ENCODE measurements around the gene BRCC3.

The BRCC3 gene

DNA sequence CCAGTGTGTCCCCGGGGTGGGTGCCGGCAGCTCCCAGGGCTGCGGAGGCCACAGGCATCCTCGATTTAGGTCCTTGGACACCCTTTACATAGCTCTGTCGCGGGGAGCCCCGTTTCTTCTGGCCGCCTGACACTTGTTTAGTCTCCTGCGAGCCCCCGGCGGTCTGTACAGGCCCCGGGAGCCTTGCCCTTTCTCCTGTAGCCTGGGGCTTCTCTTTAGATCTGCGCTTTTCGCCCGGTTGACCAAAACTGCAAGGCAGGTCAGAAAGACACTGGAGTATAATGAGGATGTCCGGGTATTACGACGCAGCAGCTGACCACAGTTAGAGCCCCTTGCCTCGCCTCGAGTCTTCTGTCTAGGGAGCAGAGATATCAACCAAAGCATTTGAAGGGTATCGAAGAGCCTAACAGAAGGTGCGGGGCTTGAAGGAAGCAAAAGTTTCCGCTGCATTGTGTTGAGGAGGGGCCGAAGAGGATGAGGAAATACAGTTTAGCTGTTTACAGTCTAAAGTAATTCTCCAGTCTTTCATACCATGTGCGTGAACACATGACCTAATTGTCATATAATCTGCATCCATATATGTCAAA, 479 bp downstream of the BRCC3 start:
- H3K36me3 Mint-ChIP-seq = peaks cover 14 to 22% of the 10 kb centered on the region in 2 donors
- no peaks in the 10 kb centered on the region for H3K9me3 Mint-ChIP-seq
- H3K27me3 Mint-ChIP-seq = no peaks in the 10 kb centered on the region
- no peak for DNase-seq
- H3K27ac Mint-ChIP-seq = peak overlapping the region; percentile 96
- H3K4me1 Mint-ChIP-seq = peaks cover 20 to 35% of the 10 kb centered on the region in 2 donors
- ATAC-seq (replicated peaks) = no peak
- peak overlapping the region; percentile 93 to 94 for H3K4me3 Mint-ChIP-seq

DNA sequence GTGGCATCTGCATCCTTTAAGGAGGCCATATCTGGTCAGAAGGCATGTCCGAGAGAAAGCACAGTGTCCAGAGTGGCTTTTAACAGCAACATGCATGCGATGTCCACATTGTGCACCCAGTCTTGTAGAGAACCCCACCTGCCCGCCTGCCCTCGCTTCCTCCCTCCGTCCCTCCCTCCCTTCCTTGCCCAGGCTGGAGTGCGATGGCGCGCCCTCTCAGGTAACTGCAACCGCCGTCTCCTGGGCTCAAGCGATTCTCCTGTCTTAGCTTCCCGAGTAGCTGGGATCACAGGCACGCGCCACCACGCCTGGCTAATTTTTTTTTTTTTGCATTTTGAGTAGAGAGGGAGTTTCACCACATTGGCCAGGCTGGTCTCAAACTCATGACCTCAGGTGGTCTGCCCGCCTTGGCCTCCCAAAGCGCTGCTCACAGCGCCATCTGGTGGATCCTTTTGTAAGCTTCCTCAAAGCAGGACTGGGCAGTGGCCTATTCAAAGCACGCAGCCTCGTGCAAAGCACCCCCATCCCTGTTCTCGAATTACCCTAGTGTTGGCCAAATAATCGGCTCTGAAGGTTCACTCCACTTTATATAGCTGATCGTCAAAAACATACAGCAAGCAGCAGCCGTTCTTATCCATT, 15.0 kb downstream of the BRCC3 start:
- Mint-ChIP-seq H3K9me3 (no peaks in the 10 kb centered on the region), H3K36me3 (peaks cover 6 to 15% of the 10 kb centered on the region in 2 donors), H3K4me3 (no peak overlapping the region), H3K4me1 (no peaks in the 10 kb centered on the region), H3K27me3 (no peaks in the 10 kb centered on the region), H3K27ac (no peak overlapping the region)
- DNase-seq = no peak
- peak; percentile 46 to 56 for ATAC-seq (replicated peaks)

DNA sequence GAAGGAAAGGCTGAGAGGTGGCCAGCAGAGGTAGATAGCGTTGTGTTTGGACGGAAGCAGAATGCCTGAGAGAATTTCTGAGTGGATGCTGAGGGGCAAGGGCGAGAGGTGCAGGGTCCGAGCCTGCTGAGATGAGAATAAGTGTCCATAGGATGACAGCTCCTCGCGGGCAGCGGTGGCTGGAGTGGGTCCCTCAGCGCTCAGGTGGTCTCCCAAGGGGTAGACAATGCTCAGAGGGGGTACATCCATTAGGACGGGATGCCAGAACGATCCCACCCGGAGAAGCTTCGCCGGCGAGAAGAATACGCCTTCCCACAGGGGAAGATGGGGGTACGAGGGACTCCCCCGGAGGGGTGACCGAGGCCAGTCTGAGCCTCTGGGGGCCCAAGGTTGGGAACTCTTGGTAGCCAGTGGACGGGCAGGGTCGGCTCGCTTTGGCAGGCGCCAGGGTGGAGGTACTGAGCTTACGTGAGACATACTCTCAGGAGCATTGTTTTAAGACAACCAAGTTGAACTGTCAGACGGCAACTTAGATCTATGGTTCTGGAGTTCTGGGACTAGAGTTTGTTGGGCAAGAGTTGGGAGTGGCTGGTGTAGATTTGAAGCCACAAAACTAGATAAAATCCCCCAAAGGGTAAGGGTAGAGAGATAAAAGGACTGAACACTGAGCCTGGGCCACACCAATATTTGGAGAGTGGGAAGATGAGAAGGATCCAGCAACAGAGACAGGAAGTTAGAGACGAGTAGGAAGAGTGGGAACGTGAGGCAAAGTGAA, 15.8 kb downstream of the BRCC3 start:
- no peak for ATAC-seq (replicated peaks)
- Mint-ChIP-seq H3K9me3 (no peaks in the 10 kb centered on the region), H3K27me3 (no peaks in the 10 kb centered on the region), H3K4me1 (no peaks in the 10 kb centered on the region), H3K4me3 (no peak overlapping the region), H3K27ac (no peak overlapping the region), H3K36me3 (peaks cover 6 to 15% of the 10 kb centered on the region in 2 donors)
- DNase-seq = no peak

DNA sequence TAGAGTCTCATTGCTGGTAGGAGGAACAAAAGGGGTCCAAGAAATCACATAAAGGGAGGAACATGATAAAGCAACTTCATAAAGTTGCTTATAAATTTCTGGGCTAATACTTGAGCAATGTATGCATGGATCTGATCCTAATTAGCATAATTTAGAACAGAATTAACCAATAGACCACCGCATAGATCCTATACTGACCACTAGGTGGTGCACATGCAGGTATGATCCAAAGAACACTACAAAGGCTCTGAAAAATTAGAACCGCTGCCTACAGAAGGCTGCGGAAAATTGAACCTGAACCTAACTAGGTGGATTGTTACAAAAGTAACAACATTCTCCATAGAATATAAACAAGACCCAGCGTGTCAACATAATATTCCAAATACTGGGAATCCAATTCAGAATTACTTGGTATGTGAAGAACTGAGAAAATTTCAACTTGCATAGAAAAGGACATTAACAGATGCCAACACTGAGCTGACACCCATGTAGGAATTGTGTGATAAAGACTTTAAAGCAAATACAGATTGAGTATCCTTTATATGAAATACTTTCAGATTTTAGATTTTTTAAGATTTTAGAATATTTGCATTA, 23.3 kb downstream of the BRCC3 start:
- H3K9me3 Mint-ChIP-seq = peaks cover 0 to 2% of the 10 kb centered on the region in 2 donors
- H3K36me3 Mint-ChIP-seq = peaks cover 8 to 23% of the 10 kb centered on the region in 2 donors
- H3K27me3 Mint-ChIP-seq = no peaks in the 10 kb centered on the region
- H3K4me1 Mint-ChIP-seq = no peaks in the 10 kb centered on the region
- peak; percentile 64 to 71 for ATAC-seq (replicated peaks)
- no peak for DNase-seq
- no peak overlapping the region for H3K4me3 Mint-ChIP-seq
- H3K27ac Mint-ChIP-seq = no peak overlapping the region

DNA sequence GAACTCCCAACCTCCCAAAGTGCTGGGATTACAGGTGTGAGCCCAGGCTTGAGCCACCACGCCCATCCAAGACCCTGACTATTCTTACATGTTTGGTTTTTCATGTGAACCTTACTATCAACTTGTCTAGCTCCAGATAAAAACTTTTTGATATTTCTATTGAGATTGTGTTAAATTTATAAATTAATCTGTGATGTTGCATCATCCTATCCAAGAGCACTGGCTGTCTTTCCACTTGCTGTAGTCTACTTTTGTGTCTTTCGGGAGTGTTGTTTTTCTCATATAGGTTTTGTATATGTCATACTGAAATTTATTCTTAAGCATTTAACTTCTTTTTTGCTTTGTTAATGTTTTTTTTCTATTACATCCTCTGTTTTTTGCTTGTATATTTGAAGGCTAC, 34.6 kb downstream of the BRCC3 start:
- no peak for DNase-seq
- no peaks in the 10 kb centered on the region for H3K9me3 Mint-ChIP-seq
- H3K27ac Mint-ChIP-seq = no peak overlapping the region

DNA sequence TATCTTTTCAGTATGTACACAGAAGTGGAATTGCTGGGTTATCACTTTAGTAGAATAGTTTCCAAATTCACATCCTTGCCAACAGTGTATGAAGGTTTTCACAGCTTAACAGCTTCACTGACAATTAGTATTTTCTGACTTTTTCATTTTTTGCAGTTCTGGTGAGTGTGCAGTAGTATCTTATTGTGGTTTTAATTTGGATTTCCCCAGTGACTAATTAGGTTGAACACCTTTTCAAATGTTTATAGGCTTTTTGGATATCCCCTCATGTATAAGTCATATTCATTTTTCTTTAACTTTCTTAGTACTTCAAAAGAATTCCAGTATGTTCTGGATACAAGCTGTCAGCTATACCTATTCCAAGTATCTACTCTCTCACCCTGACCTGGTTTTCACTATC, 37.1 kb downstream of the BRCC3 start:
- Mint-ChIP-seq H3K4me1 (no peaks in the 10 kb centered on the region), H3K4me3 (no peak overlapping the region), H3K27me3 (no peaks in the 10 kb centered on the region), H3K9me3 (no peaks in the 10 kb centered on the region), H3K27ac (no peak overlapping the region), H3K36me3 (peaks cover 8 to 24% of the 10 kb centered on the region in 2 donors)
- DNase-seq = no peak
- no peak for ATAC-seq (replicated peaks)

More for the DNA sequence above, 34.6 kb downstream of the BRCC3 start:
- Mint-ChIP-seq H3K36me3 (peaks cover 6 to 21% of the 10 kb centered on the region in 2 donors), H3K4me1 (no peaks in the 10 kb centered on the region), H3K4me3 (no peak overlapping the region), H3K27me3 (no peaks in the 10 kb centered on the region)
- no peak for ATAC-seq (replicated peaks)

DNA sequence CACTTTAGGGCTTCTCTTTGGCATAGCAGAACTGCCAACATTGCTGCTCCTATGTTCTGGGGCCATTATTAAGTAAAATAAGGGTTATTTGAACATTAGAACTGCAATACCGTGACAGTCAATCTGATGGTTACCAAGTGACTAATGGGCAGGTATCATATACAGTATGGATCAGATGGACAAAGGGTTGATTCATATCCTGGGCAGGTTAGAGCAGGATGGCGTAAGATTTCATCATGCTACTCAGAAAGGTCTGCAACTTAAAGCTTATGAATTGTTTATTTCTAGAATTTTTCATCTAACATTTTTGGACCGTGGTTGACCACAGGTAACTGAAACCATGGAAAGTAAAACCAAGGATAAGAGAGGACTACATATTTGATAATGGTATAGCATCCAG, 40.9 kb downstream of the BRCC3 start:
- H3K27me3 Mint-ChIP-seq = no peaks in the 10 kb centered on the region
- no peak for ATAC-seq (replicated peaks)
- no peaks in the 10 kb centered on the region for H3K9me3 Mint-ChIP-seq
- H3K4me3 Mint-ChIP-seq = no peak overlapping the region
- H3K27ac Mint-ChIP-seq = no peak overlapping the region
- H3K4me1 Mint-ChIP-seq = peaks cover 0 to 16% of the 10 kb centered on the region in 2 donors
- peaks cover 12 to 21% of the 10 kb centered on the region in 2 donors for H3K36me3 Mint-ChIP-seq
- no peak for DNase-seq

DNA sequence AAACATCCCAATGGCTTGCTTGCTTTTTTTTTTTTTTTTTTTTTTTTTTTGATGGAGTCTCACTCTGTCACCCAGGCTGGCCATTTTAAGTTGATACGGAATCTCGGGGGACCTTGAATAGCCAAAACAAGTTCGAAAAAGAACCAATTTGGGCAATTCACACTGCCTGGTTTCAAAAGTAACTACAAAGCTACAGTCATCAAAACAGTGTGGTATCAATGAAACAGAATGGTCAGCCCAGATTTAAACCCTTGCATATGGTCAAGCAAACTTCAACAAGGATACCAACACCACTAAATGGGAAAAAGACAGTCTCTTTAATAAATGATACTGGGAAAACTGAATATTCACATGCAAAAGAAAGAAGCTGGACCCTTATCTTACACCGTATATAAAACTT, 41.8 kb downstream of the BRCC3 start:
- H3K9me3 Mint-ChIP-seq = no peaks in the 10 kb centered on the region
- ATAC-seq (replicated peaks) = no peak
- peaks cover 0 to 16% of the 10 kb centered on the region in 2 donors for H3K4me1 Mint-ChIP-seq
- DNase-seq = no peak
- H3K27me3 Mint-ChIP-seq = no peaks in the 10 kb centered on the region
- H3K27ac Mint-ChIP-seq = no peak overlapping the region
- peaks cover 12 to 13% of the 10 kb centered on the region in 2 donors for H3K36me3 Mint-ChIP-seq
- no peak overlapping the region for H3K4me3 Mint-ChIP-seq

DNA sequence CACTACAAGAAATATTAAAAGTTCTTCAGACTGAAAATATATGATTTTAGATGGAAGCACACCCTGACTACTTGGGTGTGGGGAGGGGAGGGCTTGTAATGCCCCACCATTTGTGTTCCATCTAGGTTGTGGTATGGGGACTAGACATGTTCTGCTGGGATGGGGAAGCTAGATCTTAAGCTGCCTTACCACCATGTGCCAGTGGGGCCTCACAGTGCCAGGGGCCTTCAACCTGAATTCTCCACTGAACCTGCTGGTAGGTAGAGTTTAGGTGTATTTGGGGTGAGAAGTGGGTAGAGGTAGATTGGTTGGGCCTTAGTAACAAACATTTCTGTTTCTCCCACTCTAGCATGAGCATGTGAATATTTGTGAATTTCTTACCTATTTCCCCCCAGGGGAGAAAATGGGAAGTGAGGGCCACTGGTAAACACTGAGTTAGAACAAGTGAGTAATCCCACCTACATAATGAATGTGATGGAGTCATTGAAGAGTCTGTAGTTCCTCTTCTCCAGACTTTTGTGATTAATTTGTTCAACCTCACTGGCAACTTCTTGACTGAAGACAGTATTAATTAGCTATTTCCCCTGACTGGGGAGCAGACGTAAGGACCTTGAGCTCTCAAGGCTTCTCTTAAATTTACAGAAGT, 44.0 kb downstream of the BRCC3 start:
- peak; percentile 89 to 91 for ATAC-seq (replicated peaks)
- Mint-ChIP-seq H3K4me3 (no peak overlapping the region), H3K9me3 (no peaks in the 10 kb centered on the region), H3K4me1 (peaks cover 0 to 16% of the 10 kb centered on the region in 2 donors), H3K36me3 (peaks cover 13 to 15% of the 10 kb centered on the region in 2 donors), H3K27ac (no peak overlapping the region), H3K27me3 (no peaks in the 10 kb centered on the region)
- DNase-seq = no peak

DNA sequence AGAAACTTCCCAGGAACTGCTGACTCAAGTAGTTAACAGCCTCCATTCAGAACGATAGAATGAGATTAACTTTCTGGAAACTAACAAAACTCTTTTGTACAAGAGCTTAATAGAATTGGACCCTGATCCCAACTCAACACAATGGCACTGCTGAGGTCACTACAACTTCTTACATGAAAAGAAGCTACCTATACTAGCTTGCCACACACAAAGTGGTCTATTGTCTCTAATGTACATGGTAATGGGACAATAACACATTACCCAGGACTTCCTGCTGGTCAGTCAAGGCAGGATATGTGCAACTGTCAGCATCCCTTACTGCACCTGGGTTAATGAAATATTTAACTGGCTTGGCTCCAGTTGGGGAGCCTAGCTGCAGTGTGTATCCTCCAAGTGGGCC, 56.2 kb downstream of the BRCC3 start:
- Mint-ChIP-seq H3K4me1 (no peaks in the 10 kb centered on the region), H3K27me3 (no peaks in the 10 kb centered on the region), H3K4me3 (no peak overlapping the region), H3K36me3 (peaks cover 26 to 42% of the 10 kb centered on the region in 2 donors), H3K27ac (no peak overlapping the region), H3K9me3 (peaks cover 6 to 10% of the 10 kb centered on the region in 2 donors)
- ATAC-seq (replicated peaks) (no peak), DNase-seq (no peak)

DNA sequence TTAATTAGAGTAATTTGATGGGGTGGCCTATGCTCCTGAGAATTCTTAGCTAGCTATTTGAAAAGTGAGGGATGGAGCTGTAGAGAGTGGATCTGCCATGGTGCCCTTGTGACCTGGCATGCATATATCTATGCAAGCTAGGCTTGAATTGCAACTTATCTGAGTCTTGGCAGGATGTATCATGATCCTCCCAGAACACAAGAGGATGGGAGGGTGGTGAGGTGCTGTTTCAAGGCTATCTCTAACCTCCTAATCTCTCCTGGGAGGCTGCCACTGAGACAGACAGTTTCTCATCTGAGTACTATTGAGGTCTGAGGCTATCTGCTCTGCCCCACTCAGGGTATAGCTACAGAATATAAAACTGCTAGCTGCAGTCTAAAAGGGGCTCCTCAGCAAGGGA, 56.6 kb downstream of the BRCC3 start:
- peaks cover 6 to 10% of the 10 kb centered on the region in 2 donors for H3K9me3 Mint-ChIP-seq
- no peaks in the 10 kb centered on the region for H3K4me1 Mint-ChIP-seq
- H3K27me3 Mint-ChIP-seq = no peaks in the 10 kb centered on the region
- DNase-seq = no peak
- no peak for ATAC-seq (replicated peaks)
- H3K4me3 Mint-ChIP-seq = no peak overlapping the region
- H3K27ac Mint-ChIP-seq = no peak overlapping the region
- H3K36me3 Mint-ChIP-seq = peaks cover 26 to 37% of the 10 kb centered on the region in 2 donors

DNA sequence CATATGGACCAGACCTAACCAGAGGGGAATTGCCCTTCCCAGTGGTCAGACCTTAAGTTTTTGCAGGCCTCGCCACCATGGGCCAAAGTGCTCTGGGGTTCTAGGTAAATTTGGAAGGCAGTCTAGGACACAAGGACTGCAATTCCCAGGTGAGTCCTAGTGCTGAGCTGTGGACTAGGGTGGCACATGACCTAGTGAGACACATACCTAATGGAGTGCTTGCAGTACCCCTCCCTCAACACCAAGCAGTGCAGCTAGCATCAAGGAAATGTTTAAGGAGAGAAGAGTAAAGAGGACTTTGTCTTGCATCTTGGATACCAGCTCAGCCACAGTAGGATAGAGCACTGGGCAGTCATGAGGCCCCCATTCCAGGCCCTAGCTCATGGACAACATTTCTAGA, 60.8 kb downstream of the BRCC3 start:
- ATAC-seq (replicated peaks) = no peak
- no peaks in the 10 kb centered on the region for H3K4me1 Mint-ChIP-seq
- H3K9me3 Mint-ChIP-seq = peaks cover 4 to 9% of the 10 kb centered on the region in 2 donors
- H3K36me3 Mint-ChIP-seq = peaks cover under 1 to 3% of the 10 kb centered on the region in 2 donors
- no peaks in the 10 kb centered on the region for H3K27me3 Mint-ChIP-seq
- no peak for DNase-seq
- no peak overlapping the region for H3K27ac Mint-ChIP-seq
- no peak overlapping the region for H3K4me3 Mint-ChIP-seq

DNA sequence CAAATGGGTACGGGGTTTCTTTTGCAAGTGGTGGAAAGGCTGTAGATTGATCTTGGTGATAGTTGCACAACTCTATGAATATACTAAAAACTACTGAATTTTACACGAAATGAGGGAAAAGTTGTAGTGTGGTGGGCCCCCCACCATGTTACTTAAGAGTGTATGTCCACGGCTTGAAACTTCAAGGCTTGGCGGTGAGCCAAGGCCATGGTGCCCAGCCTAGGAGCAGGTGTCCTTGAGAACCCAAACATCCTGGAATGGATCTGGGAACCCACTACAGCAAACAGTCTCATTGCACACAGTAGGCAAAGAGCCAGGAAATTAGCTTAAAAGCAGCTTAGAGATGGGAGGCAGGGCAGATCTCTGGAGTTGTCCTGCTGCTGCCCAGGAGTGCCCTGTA, 62.9 kb downstream of the BRCC3 start:
- Mint-ChIP-seq H3K36me3 (no peaks in the 10 kb centered on the region), H3K27ac (no peak overlapping the region), H3K4me3 (no peak overlapping the region), H3K9me3 (peaks cover 2 to 8% of the 10 kb centered on the region in 2 donors), H3K4me1 (no peaks in the 10 kb centered on the region), H3K27me3 (no peaks in the 10 kb centered on the region)
- DNase-seq = no peak
- ATAC-seq (replicated peaks) = no peak

DNA sequence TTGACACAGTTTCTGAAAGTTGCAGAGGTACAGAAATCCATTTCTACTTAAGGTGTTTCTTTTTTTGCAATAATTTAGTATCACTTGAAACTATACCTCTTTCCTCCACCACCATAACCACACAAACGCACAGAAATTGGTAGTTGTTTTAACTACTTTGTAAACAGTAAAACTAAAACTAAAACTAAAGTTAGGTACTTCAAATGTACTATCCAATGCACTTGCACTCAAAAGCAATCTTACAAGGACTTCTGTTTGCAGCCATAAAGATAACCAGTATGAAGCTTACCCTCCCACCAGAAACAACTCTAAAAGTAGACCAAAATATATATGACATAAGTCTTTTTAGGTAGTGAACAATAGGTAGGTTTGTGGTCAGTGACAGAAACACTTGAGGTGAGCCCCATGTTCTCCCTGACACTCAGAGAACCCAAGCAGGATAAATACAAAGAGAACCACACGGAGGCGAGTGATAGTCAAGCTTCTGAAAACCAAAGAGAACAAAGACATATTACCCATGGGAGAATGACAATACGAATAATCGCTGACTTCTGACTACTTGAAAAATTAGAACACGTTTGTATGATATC, 72.7 kb downstream of the BRCC3 start:
- H3K27ac Mint-ChIP-seq = no peak overlapping the region
- no peak for DNase-seq

More for the DNA sequence above, 72.7 kb downstream of the BRCC3 start:
- Mint-ChIP-seq H3K36me3 (no peaks in the 10 kb centered on the region), H3K27me3 (peaks cover 0 to 3% of the 10 kb centered on the region in 2 donors), H3K9me3 (no peaks in the 10 kb centered on the region), H3K4me3 (no peak overlapping the region), H3K4me1 (no peaks in the 10 kb centered on the region)
- ATAC-seq (replicated peaks) = no peak
